Kidney tubule cell (primary cell): Measurements from ENCODE around the gene XCL1.
A peak's percentile ranks its signal among the peaks of the same experiment; 100 is the strongest.
"Not testable (repeated sequence)": the region's sequence is repeated elsewhere in the genome, so short reads cannot be mapped to it uniquely, and the experiment has no call there.

Experiments
- DNase-seq: peaks from one replicate; pipeline ENCODE4 v3.0.0-alpha.2; 2018; ENCODE audit warnings: low spot score

XCL1 gene

DNA sequence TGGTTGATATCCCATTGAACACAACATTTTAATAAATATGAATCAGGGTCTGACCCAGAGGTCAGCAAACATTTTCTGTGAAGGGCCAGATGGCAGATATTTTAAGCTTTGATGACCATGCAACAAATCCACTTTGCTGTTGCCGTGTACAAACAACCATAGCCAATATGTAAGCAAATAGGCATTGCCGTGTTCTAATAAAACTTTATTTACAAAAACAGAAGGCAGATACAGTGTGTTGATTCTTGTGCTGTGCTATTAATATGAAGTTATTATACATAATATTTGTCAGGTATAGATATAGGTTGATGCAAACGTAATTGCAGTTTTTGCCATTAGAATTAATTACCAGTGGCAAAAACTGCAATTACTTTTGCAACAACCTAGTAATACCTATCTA, 8.8 kb upstream of the XCL1 start:
- no peak for DNase-seq

DNA sequence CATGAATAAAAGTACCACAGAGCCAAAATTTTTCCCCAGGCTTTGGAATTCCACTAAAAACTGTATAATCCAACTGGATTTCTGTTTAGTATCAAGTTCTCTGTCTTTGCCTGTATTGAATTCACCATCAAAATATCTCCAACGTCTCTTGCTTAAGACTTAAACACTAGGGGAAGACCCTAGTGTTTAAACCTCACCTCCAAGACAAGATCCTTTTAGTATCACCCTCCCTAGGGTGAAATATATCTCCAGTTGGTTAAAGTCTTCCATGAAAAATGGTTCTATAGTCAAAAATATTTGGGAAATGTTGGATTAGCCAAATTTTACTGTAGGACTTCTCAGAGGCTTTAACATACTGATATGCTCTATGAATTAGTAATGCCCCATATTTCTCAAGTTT, 8.1 kb upstream of the XCL1 start:
- DNase-seq = no peak

DNA sequence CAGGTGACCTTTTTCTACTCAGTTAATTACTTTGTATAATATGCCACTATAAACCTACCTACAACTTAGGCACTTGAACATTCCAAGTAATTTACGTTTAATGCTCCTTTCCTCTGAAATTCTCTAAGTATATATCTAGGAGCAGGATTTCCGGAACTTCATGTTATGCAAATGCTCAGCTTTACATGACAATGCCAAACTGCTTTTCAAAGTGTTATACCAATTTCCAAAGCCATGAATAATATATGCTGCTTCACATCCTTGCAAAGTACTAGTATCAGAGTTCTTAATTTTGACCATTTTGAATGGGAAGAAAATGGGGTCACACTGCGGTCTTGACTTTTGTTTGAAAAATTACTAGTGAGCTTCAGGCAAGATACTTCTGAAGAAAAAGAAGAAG, 5.8 kb upstream of the XCL1 start:
- DNase-seq = no peak

GRCh38 chr1:168572633-168573032, 3.8 kb upstream of the XCL1 start:
- DNase-seq = no peak

DNA sequence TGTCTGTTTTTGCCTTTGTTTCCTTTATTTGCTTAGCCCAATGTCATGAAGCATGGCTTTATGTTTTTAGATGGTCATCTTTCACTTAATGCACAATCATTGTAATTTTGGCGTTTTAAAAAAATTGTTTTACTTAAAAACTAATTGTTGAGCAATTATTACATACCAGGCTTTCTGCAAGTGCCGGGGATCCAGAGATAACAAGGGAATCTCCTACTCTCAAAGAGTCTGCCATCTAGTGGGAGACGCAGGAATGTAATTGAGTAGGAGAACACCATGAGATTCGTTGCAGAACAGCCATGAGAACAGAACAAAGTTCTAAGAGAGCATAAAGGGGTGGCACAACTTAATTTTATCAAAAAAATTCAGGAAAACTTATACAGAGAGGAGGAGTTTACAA, 2.2 kb upstream of the XCL1 start:
- peak; percentile 34 for DNase-seq

DNA sequence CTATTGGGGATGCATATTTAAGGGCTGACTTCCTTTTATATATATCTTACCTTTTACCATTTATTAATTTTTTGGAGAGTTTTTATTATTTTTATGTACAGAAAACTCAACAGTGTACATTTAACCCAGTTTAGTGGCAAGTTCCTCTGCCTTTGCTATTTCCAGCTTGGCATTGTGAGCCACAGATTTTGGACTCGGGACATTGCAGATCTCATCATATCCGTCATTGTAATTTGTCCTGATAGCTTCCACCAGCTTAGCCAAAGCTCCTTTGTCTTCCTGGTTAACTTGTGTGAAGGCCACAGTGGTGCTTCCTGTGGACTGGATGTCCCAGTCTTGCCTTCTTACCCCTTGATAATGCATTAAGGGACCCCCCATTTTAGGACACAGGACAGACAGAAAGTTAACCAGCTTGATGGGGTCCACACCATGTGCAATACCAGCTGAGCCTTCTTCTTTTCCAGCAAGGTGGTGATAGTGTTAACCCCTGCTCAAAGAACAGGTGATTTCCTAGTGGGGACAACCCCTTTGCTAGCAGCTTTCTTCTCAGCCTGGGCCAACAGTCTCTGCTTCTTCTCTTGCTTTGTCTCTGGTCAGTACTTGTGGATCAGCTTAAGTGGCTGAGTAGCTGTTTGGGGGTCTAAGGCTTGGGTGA, 2.3 kb downstream of the XCL1 start:
- not testable (repeated sequence) for DNase-seq

DNA sequence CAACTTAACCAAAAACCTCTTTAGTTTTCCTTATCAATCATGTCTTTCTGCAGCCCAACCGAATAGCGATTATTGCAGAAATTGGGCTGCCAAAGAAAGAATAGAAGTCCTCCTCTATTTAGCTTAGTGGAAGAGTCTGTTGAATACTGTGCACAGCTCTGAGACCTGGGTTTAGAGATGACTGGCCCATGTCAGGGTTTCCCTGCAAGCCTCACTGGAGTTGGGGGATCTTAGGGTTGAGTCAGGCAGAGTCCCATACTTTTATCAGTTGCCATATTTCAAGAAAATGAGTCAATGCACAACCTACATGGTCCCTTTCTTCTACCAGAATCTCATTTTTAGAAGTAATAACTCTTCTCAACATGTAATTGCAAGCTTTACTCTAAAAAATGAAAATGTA, 3.9 kb downstream of the XCL1 start:
- DNase-seq = not testable (repeated sequence)

- not testable (repeated sequence) for DNase-seq
These were observed 4.6 kb downstream of the XCL1 start for GRCh38 chr1:168580991-168581390.

DNA sequence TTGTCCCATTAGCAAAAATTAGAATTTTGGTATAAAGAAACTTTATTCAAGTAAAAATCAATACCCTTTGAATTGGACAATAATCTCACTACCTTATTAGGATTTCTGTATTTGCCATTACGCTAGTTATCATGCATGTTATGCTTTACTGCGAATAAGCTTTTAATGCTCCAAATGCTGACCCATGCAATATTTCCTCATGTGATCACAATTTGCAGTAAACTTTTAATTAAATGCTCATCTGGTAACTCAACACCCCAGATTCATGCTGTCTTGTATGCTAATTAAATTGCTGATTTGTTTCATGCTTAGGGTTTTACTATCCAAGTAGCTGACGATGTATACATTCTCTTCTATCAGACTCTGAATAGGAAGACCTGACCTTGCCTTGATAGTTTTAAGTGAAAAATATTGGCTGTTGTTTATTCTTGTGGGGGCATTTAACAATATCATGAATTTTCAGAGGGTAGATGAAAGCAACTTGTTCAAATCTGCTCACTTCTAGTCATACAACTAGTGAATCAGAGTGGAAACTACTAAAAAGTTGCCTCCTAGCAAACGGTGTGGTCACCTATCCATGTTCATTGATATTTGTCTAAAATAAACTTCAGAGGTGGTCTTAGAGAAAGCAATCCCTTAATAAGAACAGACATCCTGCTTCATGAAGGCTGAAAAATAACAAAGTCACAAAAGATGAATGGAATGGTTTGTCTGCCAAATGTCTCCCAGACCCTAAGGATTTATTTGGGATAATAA, 5.6 kb downstream of the XCL1 start:
- DNase-seq = no peak

- DNase-seq = peak; percentile 90
These were observed 6.4 kb downstream of the XCL1 start for GRCh38 chr1:168582688-168583336.

DNA sequence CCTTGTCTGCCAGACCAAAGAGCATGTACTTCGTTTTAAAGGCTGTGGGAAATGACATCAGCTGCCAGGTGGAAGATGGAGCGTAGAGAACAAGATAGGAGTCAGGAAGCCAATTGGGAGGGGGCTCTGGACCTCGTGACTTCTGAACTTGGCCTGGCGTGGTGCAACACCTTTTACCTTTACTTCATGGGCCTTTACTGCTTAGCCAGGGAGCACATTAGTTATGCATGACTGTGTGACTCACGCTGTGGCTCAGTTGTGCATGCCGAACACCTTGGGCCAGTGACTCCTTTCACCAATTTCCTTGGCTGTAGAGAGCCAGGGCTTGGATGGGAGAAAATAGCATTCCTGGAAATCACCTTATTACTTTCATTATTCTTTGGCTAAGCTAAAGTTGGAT, 7.2 kb downstream of the XCL1 start:
- peak; percentile 98 for DNase-seq

DNA sequence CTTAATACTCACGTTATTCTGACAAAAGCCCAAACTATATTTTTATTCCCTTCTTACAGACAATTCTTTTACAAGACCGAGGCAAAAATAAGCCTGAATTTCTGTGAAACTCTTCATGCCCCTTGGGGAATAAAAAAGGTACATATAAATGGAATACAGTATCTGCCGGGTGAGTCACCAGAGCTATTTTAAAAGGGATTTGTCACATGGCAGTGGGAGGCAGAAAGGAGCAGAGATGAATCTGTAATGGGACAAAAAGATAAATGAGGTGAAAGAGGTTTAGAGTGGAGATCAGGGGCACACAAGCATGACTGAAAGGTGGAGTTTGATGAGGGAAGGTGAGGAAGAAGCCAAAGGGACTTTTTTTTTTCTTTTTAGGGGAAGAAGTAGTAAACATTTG, 8.8 kb downstream of the XCL1 start:
- DNase-seq = peak; percentile 78

DNA sequence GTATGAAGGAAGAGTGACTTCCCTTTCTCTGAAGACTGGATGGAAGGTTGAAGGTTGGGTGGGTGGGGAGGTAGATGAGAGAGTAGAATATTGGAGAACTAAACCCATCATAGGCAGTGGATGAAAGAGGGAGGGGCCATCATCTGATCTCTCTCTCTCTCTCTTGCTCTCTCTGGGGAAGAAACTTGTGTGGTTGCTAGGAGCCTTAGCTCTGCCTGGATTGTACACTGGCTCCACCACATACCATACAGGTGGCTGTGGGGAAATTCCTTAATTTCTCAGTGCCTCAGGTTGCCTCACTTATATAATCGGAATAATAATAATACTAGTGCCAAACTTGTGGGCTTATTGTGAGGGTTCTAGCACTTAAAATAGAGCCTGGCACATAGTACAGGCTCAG, 9.5 kb downstream of the XCL1 start:
- DNase-seq = peak; percentile 47

GRCh38 chr1:168589167-168589566, 12.8 kb downstream of the XCL1 start:
- DNase-seq = no peak

DNA sequence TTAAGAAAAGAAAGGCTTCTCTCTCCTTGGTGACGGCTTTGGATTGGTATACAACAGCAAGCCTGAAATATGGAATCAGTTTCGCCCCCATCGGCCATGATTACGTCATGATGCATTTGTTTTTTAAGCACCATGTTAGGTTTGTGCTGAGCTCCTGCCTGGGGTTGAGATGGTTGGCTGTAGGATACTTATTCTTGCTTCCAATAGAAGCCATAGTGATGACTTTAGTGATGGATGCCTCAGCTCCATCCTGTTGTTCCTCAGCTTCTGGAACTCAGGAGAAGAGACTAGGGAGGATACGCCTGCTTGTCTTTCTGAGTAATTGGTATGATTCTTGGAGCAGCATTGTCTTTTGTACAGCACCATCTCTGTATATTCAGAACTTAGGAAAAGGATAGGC, 14.7 kb downstream of the XCL1 start:
- DNase-seq = no peak

- DNase-seq = no peak
These were observed 15.3 kb downstream of the XCL1 start for GRCh38 chr1:168591641-168592250.

GRCh38 chr1:168595403-168595802, 19.0 kb downstream of the XCL1 start:
- not testable (repeated sequence) for DNase-seq

DNA sequence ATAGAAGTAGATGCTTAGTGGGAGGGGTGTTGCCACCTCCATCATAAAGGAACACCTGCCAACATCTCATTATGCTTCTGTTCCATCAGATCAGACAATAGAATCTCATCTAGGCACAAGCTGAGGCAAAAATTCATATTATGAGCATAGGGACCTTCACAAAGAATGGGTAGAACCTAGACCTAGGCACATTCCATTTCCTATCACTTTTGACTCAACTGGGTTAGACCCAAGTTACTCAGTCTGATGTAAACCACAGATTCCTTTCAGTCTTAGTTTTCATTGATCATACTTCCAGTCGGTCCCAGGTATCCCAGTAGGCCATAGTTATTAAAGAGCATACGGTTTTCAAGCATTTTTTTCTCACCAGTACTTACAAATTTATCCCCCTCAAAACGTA, 21.7 kb downstream of the XCL1 start:
- no peak for DNase-seq

DNA sequence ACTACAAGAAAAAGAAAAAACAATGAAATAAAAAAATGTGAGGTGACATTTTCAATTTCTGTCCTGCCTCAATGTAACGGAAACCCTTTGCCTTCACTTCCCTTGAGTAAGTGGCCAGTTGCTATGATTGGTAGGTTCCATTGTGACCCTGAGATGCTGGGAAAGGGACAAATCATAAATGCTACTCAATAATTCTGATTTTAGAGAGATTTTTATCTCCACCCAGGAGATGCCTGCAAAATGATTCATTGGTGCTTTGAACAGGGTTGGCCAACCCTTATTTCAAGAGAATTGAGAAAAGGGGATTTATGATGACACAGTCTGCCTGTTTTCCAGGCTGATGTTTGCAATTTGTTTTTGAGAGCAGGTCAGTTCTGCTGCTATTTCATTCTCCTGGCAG, 22.5 kb downstream of the XCL1 start:
- no peak for DNase-seq

DNA sequence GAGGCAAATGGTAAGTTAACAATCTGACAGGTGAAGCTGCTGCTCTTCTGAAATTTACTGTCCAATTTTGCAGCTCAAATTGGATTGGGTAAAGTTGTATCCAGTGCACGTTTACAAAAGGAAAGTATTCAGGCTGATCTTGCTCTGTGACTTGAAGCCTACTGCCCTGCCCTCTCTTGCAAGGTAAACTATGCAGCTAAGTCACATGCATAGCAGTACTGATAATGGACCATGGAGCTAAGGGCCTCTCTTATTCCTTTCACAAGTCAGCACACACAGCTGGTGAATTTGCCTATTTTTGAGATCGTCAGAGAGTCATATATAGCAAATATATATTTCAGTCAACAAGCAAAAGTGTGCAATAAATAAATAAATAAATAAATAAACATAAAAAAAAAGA, 23.2 kb downstream of the XCL1 start:
- no peak for DNase-seq

GRCh38 chr1:168601051-168601450, 24.6 kb downstream of the XCL1 start:
- no peak for DNase-seq

GRCh38 chr1:168603501-168604110, 27.2 kb downstream of the XCL1 start:
- peak; percentile 75 for DNase-seq
